ENCODE measurements around the gene AHCTF1.

DNA sequence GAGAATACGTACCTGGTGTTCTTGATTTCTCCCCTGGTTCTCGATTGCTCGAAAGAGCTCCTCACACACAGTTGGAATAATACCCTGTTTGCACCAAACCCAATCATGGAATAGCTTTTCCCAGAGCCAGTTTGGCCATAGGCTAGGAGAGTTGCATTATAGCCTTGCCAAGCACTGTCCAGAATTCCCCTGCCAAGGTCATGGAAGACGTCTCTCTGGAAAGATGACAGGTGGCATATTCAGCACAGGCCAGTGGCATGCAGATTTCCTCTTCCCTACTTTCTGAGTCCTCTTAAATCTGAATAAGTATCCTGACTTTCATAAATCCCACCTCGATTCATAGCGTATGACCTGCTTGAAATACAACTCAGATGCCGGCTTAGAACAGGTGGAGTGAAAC is 111.1 kb downstream of the AHCTF1 start:
- TF ChIP-seq, protein P1, sequence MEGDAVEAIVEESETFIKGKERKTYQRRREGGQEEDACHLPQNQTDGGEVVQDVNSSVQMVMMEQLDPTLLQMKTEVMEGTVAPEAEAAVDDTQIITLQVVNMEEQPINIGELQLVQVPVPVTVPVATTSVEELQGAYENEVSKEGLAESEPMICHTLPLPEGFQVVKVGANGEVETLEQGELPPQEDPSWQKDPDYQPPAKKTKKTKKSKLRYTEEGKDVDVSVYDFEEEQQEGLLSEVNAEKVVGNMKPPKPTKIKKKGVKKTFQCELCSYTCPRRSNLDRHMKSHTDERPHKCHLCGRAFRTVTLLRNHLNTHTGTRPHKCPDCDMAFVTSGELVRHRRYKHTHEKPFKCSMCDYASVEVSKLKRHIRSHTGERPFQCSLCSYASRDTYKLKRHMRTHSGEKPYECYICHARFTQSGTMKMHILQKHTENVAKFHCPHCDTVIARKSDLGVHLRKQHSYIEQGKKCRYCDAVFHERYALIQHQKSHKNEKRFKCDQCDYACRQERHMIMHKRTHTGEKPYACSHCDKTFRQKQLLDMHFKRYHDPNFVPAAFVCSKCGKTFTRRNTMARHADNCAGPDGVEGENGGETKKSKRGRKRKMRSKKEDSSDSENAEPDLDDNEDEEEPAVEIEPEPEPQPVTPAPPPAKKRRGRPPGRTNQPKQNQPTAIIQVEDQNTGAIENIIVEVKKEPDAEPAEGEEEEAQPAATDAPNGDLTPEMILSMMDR (IDR thresholded peaks at IDR 0.05), result no peak
- no peak for TF ChIP-seq POLR2A (IDR thresholded peaks at IDR 0.05)

Data from uterus (tissue), 2 donors.